8988T (cell line): ENCODE data around the gene TYROBP.
"Not testable (repeated sequence)": the region's sequence is repeated elsewhere in the genome, so short reads cannot be mapped to it uniquely, and the experiment has no call there.

Source experiments
- DNase-seq: peaks from one replicate; pipeline ENCODE4 v3.0.0; 2011

Gene TYROBP

GRCh38 chr19:35898499-35898809 is 9.6 kb downstream of the TYROBP start:
- no peak for DNase-seq

GRCh38 chr19:35897706-35898451 is 10.2 kb downstream of the TYROBP start:
- DNase-seq = no peak

- no peak for DNase-seq
Measured at GRCh38 chr19:35896643-35897040, 11.5 kb downstream of the TYROBP start.

- no peak for DNase-seq
Measured at GRCh38 chr19:35895911-35896642, 12.0 kb downstream of the TYROBP start.

GRCh38 chr19:35894342-35894741 is 13.8 kb downstream of the TYROBP start:
- no peak for DNase-seq

DNA sequence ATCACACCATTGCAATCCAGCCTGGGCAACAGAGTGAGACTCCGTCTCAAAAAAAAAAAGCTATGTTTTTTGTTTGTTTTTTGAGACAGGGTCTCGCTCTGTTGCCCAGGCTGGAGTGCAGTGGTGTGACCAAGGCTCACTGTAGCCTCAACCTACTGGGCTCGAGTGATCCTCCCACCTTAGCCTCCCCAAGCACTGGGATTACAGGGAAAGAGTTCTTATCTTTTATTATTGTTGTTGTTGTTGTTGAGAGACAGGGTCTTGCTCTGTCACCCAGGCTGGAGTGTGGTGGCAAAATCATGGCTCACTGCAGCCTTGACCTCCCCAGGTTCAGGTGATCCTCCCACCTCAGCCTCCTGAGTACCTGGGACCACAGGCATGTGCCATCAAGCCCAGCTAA is 16.3 kb downstream of the TYROBP start:
- DNase-seq = not testable (repeated sequence)

GRCh38 chr19:35890113-35890650 is 17.9 kb downstream of the TYROBP start:
- DNase-seq = no peak

DNA sequence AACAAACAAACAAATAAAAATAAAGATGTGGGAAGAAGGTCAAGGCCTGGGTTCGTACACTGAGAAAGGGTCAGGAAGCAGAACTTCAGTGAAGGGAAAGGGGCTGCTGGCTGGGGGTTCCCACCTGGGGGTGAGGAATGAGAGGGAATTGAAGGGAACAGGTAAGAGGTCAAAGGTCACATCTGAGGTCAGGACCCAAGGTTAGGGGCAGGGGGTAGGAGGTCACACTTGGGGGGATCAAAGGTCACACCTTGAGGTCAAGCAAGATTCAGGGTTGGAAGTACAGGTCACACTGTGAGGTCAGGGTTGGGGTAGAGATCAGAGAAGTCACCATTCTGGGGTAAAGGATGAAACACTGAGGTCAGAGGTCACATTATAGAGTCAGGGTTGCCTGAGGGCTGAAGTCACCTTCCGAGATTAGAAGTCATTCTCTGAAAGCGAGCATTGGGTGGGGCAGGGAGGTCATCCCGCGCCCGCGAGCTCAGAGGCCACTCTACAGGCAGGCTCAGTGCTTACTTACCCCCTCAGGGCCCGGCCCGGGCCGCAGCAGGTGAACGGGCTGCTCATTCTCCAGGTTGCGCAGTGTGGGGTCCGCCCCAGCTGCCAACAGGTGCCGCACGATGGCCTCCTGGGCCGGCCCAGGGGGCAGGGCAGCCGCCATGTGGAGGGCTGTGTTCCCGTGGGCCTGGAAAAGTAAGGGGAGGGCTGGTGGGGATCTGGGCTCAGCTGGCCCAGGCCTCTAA is 18.6 kb downstream of the TYROBP start:
- DNase-seq = no peak

DNA sequence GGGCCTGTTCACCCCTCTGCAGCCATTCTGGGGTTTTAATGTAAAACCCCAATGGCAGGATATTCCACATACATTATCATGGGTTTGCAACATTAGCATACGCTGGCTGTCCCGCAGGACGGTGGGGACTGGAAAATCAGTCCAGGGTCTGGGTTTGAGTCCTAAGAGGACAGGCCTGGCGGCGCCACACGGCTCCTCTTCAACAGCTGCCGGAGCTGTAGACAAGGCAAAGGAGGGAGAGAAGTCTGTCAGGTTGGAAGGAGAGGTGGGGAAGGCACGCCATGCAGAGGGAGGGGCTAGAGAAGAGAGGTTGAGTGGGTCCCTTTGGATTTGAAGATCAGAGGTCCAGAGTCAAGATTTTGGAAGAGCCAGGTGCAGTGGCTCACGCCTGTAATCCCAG is 19.7 kb downstream of the TYROBP start:
- no peak for DNase-seq

- no peak for DNase-seq
Measured at GRCh38 chr19:35887197-35887596, 20.9 kb downstream of the TYROBP start.

DNA sequence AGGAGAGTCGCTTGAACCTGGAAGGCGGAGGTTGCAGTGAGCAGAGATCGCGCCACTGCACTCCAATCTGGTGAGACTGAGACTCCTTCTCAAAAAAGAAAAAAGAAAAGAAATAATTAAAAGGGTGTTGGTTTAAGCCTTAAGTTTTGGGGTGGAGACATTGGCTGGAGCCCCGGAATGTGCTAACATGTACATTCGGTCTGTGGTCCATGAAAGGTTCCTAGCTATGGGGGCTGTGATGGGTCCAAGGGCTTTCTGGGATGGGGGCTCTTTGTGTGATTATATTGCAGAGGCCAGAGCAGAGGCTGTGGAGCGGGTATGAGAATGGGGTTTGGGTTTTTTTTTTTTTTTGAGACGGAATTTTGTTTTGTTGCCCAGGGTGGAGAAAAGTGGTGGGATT is 22.2 kb downstream of the TYROBP start:
- DNase-seq = no peak

- DNase-seq = no peak
Measured at GRCh38 chr19:35885225-35885738, 22.8 kb downstream of the TYROBP start.

DNA sequence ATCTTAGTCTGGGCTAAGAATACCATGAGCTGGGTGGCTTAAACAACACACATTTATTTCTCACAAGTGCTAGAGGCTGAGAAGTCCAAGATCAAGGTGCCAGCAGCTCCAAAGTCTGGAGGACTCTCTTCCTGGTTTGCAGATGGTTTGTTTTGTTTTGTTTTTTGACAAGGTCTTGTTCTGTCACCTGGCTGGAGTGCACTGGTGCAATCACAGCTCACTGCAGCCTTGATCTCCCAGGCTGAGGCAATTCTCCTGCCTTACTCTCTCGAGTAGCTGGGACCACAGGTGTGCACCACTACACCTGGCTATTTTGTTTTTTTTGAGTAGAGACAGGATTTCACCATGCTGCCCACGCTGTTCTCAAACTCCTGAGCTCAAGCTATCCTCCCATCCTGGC is 24.2 kb downstream of the TYROBP start:
- DNase-seq = no peak

GRCh38 chr19:35882114-35882832 is 25.8 kb downstream of the TYROBP start:
- DNase-seq = no peak

DNA sequence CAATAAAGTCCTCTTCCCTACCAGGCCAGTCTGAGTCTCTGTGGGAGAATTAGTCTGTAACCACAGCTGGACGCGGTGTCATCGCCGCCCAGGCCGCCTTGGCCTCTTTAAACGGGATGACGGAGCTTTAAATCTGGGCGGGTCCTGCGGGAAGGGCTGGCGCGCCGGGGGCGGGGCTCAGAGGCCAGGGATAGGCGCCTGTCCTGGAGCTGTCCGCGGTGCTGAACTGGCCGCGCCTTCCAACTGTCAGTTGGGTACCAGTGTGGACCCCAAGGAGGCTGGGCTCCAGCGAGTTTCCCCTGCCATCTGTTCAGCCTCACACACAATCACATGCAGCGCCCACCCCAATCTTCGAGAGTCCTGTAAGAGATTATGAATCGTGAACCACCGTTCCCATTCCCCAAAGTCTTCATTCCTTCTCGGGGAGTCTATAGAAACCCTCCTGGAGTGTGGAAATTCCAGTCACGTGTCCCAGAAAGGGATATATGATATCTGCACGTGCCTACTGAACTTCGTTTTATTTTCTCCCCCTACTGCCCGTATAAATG is 28.3 kb downstream of the TYROBP start:
- DNase-seq = peak; percentile 84

- no peak for DNase-seq
Measured at GRCh38 chr19:35879068-35879467, 29.0 kb downstream of the TYROBP start.

- DNase-seq = no peak
Measured at GRCh38 chr19:35874392-35874930, 33.6 kb downstream of the TYROBP start.

DNA sequence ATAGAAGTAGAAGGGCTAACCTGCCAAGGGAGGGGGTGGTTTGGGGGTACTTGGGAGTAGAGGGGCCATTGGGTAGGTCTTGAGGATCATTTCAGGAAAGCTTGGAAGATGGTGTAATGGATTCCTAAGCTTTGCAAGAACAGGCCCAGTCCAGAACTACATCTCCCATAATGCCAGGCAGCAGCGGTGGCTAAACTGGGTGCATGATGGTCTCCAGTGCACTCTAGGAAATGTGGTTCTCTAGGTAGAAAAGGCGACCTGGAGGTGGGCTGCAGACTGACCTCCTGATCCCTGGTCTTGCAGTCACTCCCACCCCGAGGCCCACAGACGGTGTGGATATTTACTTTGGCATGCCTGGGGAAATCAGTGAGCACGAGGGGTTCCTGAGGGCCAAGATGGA is 35.9 kb downstream of the TYROBP start:
- DNase-seq = no peak

DNA sequence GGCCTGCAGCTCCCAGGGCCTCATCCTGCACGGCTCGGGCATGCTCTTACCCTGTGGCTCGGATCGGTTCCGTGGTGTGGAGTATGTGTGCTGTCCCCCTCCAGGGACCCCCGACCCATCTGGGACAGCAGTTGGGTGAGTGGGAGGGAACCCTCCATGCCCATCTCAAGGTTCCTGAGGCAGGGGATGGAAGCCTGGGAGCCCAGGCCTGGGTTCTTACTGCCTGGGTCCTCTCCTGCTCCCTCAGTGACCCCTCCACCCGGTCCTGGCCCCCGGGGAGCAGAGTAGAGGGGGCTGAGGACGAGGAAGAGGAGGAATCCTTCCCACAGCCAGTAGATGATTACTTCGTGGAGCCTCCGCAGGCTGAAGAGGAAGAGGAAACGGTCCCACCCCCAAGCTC is 36.5 kb downstream of the TYROBP start:
- DNase-seq = no peak

DNA sequence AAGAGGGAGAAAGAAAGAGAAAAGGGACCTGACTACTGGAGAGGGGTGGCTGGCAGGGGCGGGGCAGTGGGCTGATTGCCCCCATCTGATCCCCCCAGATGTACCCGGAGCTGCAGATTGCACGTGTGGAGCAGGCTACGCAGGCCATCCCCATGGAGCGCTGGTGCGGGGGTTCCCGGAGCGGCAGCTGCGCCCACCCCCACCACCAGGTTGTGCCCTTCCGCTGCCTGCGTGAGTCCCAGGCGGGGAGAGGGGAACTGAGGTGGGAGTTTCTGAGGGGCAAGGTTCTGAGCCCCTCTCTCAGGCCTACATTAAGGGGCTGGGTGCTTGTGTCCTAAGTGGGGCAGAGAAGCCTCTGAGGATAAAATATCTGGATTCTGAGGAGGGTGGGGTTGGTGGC is 37.3 kb downstream of the TYROBP start:
- DNase-seq = no peak

DNA sequence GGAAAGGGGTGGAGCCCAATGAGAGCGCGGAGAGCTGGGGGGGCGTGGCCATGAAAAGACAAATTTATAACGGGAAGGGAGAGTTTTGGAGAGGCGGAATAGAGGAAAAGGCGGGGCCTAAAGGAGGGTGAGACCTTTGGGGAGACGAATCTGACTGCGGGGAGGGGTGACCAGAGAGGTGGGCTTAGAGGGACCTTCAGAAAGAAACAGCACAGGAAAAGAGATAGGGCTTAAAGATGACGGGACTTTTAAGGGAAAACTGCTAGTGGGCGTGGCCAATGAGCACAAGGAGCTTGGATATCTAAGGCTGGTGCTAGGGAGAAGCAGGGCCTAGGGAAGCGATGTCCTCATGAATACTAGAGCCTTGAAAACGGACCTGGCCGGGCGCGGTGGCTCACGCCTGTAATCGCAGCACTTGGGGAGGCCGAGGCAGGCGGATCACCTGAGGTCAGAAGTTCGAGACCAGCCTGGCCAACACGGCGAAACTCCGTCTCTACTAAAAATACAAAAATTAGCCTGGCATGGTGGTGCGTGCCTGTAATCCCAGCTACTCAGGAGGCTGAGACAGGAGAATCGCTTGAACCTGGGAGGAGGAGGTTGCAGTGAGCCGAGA is 37.9 kb downstream of the TYROBP start:
- not testable (repeated sequence) for DNase-seq
